OCI-LY1 (cell line): ENCODE measurements around the gene COL19A1.
"Not testable (repeated sequence)": the region's sequence is repeated elsewhere in the genome, so short reads cannot be mapped to it uniquely, and the experiment has no call there.

Experiments
- H2AFZ ChIP-seq: fragments of 200-600 bp; sonication (generic), shearing (Covaris generic); 2 replicates; pipeline ENCODE4 v1.6.0; 2014; ENCODE audit warnings: antibody characterized with exemption, mild to moderate bottlenecking, low read length
- H3F3A ChIP-seq: fragments of 200-600 bp; sonication (generic), shearing (Covaris generic); 2 replicates; pipeline ENCODE4 v1.6.0; 2014; ENCODE audit warnings: mild to moderate bottlenecking, antibody characterized with exemption, low read length, moderate library complexity; ENCODE audit not compliant: insufficient read depth
- H3K27ac ChIP-seq: fragments of 200-600 bp; sonication (generic); 2 replicates; pipeline ENCODE4 v1.5.1; 2014; ENCODE audit warnings: low read length, mixed run types, mild to moderate bottlenecking, low read depth; ENCODE audit not compliant: poor library complexity, severe bottlenecking
- H3K27me3 ChIP-seq: fragments of 200-600 bp; sonication (generic); 2 replicates; pipeline ENCODE4 v1.6.0; 2014; ENCODE audit warnings: antibody characterized with exemption, mild to moderate bottlenecking, low read length, moderate library complexity; ENCODE audit not compliant: insufficient read depth
- H3K36me3 ChIP-seq: fragments of 200-600 bp; sonication (generic); 2 replicates; pipeline ENCODE4 v1.6.1; 2014; ENCODE audit warnings: mild to moderate bottlenecking, antibody characterized with exemption, low read length, moderate library complexity, mixed read lengths; ENCODE audit not compliant: insufficient read depth
- H3K4me1 ChIP-seq: fragments of 200-600 bp; sonication (generic); 2 replicates; pipeline ENCODE4 v1.5.1; 2014; ENCODE audit warnings: mild to moderate bottlenecking, low read length, moderate library complexity; ENCODE audit not compliant: insufficient read depth, severe bottlenecking
- H3K4me2 ChIP-seq: fragments of 200-600 bp; sonication (generic), shearing (Covaris generic); 2 replicates; pipeline ENCODE4 v1.6.1; 2014; ENCODE audit warnings: low read length
- H3K4me3 ChIP-seq: fragments of 200-600 bp; sonication (generic); 2 replicates; pipeline ENCODE4 v1.5.1; 2014; ENCODE audit warnings: low read length, low read depth, mild to moderate bottlenecking, mixed read lengths; ENCODE audit not compliant: poor library complexity, severe bottlenecking
- H3K79me2 ChIP-seq: fragments of 200-600 bp; shearing (Covaris generic); 2 replicates; pipeline ENCODE4 v1.6.1; 2016; ENCODE audit warnings: mixed run types, low read length, mixed read lengths; ENCODE audit not compliant: insufficient read depth
- H3K9ac ChIP-seq: fragments of 200-600 bp; sonication (generic), shearing (Covaris generic); 2 replicates; pipeline ENCODE4 v1.6.1; 2014; ENCODE audit warnings: mild to moderate bottlenecking, low read length, mixed read lengths
- H3K9me2 ChIP-seq: fragments of 200-600 bp; sonication (generic), shearing (Covaris generic); 2 replicates; pipeline ENCODE4 v1.6.1; 2014; ENCODE audit warnings: low read depth, mild to moderate bottlenecking, low read length, mixed read lengths
- H3K9me3 ChIP-seq: fragments of 200-600 bp; shearing (Covaris generic); 2 replicates; pipeline ENCODE4 v1.6.1; 2014; ENCODE audit warnings: low read length, mixed read lengths
- H4K20me1 ChIP-seq: fragments of 200-600 bp; sonication (generic), shearing (Covaris generic); 2 replicates; pipeline ENCODE4 v1.6.0; 2016; ENCODE audit warnings: mild to moderate bottlenecking, low read length; ENCODE audit not compliant: insufficient read depth
- EZH2 ChIP-seq: fragments of 200-600 bp; sonication (generic), shearing (Covaris generic); IDR thresholded peaks from 2 replicates; pipeline ENCODE4 v1.8.0; 2017; ENCODE audit warnings: borderline replicate concordance, mixed run types, mild to moderate bottlenecking, antibody characterized with exemption, low read length, moderate library complexity, mixed read lengths
- TF ChIP-seq, protein P1 (sequence below): fragments of 200-600 bp; sonication (generic), shearing (Covaris generic); IDR thresholded peaks from 2 replicates; pipeline ENCODE4 v1.5.1; 2017; ENCODE audit warnings: mild to moderate bottlenecking, antibody characterized with exemption, low read length, moderate library complexity, mixed read lengths

COL19A1 gene

DNA sequence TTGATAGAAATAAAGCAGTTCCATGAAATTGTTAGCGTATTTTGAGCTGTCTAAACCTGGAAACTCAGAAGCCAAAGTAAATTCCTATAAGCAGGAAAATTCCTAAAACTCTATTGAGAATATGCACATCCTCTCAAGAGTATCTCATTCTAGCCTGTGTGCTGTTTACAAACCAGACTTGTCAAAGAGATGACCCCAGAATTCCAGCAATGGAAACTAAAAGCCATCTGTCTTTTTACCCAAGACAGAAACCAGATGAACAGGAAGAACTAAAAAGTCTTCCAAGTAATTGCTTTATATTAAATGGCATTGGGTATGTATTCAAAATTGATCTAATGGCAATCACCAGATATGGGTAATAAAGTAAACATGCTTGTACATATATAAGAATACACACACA lies 92.6 kb downstream of the COL19A1 start:
- Histone ChIP-seq H3K4me2 (no peak overlapping the region), H3K27ac (no peak overlapping the region), H3K79me2 (no peaks in the 10 kb centered on the region), H3K27me3 (no peaks in the 10 kb centered on the region), H3K4me3 (no peak overlapping the region), H3K9ac (no peak overlapping the region), H3K9me2 (no peaks in the 10 kb centered on the region), H2AFZ (no peak overlapping the region), H4K20me1 (no peaks in the 10 kb centered on the region), H3K36me3 (no peaks in the 10 kb centered on the region), H3K4me1 (no peaks in the 10 kb centered on the region), H3F3A (no peaks in the 10 kb centered on the region), H3K9me3 (no peaks in the 10 kb centered on the region)
- TF ChIP-seq EZH2: no peak
- TF ChIP-seq, protein P1, sequence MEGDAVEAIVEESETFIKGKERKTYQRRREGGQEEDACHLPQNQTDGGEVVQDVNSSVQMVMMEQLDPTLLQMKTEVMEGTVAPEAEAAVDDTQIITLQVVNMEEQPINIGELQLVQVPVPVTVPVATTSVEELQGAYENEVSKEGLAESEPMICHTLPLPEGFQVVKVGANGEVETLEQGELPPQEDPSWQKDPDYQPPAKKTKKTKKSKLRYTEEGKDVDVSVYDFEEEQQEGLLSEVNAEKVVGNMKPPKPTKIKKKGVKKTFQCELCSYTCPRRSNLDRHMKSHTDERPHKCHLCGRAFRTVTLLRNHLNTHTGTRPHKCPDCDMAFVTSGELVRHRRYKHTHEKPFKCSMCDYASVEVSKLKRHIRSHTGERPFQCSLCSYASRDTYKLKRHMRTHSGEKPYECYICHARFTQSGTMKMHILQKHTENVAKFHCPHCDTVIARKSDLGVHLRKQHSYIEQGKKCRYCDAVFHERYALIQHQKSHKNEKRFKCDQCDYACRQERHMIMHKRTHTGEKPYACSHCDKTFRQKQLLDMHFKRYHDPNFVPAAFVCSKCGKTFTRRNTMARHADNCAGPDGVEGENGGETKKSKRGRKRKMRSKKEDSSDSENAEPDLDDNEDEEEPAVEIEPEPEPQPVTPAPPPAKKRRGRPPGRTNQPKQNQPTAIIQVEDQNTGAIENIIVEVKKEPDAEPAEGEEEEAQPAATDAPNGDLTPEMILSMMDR: no peak

DNA sequence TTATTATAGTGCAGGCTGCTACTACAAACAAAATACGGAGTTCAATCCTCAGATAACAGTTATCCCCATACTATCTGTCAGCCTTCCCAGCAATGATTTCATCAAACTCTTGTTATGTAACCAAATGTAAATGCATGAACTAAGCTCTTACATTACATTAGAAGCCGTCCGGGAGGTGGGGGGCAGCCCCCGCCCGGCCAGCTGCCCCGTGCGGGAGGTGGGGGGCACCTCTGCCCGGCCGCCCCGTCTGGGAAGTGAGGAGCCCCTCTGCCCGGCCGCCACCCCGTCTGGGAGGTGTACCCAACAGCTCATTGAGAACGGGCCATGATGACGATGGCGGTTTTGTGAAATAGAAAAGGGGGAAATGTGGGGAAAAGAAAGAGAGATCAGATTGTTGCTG lies 99.6 kb downstream of the COL19A1 start:
- H3K4me1 ChIP-seq: not testable (repeated sequence)

DNA sequence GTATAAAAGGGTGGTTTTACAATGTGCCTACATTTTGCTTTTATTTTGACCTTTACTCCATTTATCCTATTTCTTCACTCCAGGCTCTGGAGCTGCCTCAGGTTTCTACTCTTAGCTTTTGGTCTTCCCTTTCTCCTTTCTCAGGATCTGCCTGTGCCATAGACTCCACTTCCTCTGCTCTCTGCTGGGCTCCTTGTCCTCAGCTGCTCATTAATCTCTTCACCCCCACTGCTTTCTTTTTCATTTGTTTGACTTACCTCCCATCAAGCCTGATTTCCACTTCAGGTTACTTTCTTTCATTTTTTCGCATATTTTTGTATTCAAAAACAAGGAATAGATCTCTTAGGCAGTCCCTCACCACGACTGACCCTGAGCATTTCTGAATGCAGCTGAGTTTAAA lies 106.8 kb downstream of the COL19A1 start:
- no peaks in the 10 kb centered on the region for H3K4me1 ChIP-seq
- H3K9me3 ChIP-seq: no peaks in the 10 kb centered on the region
- no peak overlapping the region for H3K4me3 ChIP-seq
- H2AFZ ChIP-seq: no peak overlapping the region
- no peaks in the 10 kb centered on the region for H3K9me2 ChIP-seq
- no peaks in the 10 kb centered on the region for H3K27me3 ChIP-seq
- TF ChIP-seq, protein P1: no peak
- TF ChIP-seq EZH2: no peak
- H3F3A ChIP-seq: no peaks in the 10 kb centered on the region
- H3K27ac ChIP-seq: no peak overlapping the region
- no peaks in the 10 kb centered on the region for H3K36me3 ChIP-seq
- no peaks in the 10 kb centered on the region for H4K20me1 ChIP-seq
- no peaks in the 10 kb centered on the region for H3K79me2 ChIP-seq
- H3K4me2 ChIP-seq: no peak overlapping the region
- no peak overlapping the region for H3K9ac ChIP-seq

More for the DNA sequence above, 99.6 kb downstream of the COL19A1 start:
- H3K4me3 ChIP-seq, H3K9me2 ChIP-seq, H3K27me3 ChIP-seq, H3K79me2 ChIP-seq, H3F3A ChIP-seq, H3K27ac ChIP-seq, H3K9me3 ChIP-seq, H3K4me2 ChIP-seq, H4K20me1 ChIP-seq, H2AFZ ChIP-seq, H3K36me3 ChIP-seq, H3K9ac ChIP-seq: not testable (repeated sequence)

DNA sequence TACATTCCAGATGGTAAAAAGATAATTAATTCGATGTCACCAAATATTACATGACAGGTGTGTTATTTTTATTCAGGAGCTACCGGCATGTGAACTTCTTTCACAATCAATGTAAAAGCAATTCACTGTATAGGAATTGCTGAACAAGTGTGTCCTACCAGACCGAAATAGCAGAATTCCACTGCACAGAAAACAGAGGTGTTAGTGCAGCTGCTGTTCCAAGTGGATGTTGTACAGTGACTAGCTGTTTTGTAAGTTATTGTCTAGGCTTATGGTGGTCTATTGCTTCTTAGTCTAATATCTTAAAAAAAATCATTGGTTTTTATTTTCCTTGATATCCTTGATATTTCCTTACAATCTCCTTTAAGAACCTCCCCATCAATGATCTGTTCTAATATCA lies 107.4 kb downstream of the COL19A1 start:
- Histone ChIP-seq H3K27ac (no peak overlapping the region), H3K4me3 (no peak overlapping the region), H3K9ac (no peak overlapping the region), H3K79me2 (no peaks in the 10 kb centered on the region), H4K20me1 (0 out of 2 replicates have a peak, but pooled peaks cover 1% of the 10 kb centered on the region), H3F3A (no peaks in the 10 kb centered on the region), H3K4me2 (no peak overlapping the region), H3K27me3 (no peaks in the 10 kb centered on the region), H3K9me3 (no peaks in the 10 kb centered on the region), H3K4me1 (no peaks in the 10 kb centered on the region), H3K36me3 (no peaks in the 10 kb centered on the region), H3K9me2 (no peaks in the 10 kb centered on the region), H2AFZ (no peak overlapping the region)
- TF ChIP-seq EZH2: no peak
- TF ChIP-seq, protein P1: no peak
